GM13977 (cell line): ENCODE data around the gene PPP4C.
"Not testable (repeated sequence)": the region's sequence is repeated elsewhere in the genome, so short reads cannot be mapped to it uniquely, and the experiment has no call there.

Experiments
- DNase-seq: peaks from one replicate; pipeline ENCODE4 v3.0.0; 2012; ENCODE audit warnings: low spot score
- CTCF ChIP-seq: IDR thresholded peaks from 2 replicates; pipeline ENCODE4 v1.5.1; 2012; ENCODE audit warnings: mild to moderate bottlenecking, control low read depth; ENCODE audit not compliant: insufficient read depth; ENCODE audit errors: extremely low read depth, missing control alignments
- in situ Hi-C: fragments of 300-500 bp; cut with MboI; formaldehyde crosslinking; loops from one replicate; pipeline ENCODE4 v1.12.0; 2022; ENCODE audit warnings: low sequenced_read_pairs, low pct_unique_long_range_greater_than_20kb, mixed read lengths, inconsistent platforms; ENCODE audit not compliant: unreplicated experiment

The PPP4C gene

GRCh38 chr16:30030841-30031413, 44.9 kb upstream of the PPP4C start, which contains the start of gene TLCD3B:
Gene TLCD3B, minus strand, starts transcription at chr16:30031271. Its CDS starts 744 bp downstream, at chr16:30030527.
- in situ Hi-C loops, result no loop called here
- no peak for DNase-seq
- TF ChIP-seq CTCF, result no peak

- no peak for TF ChIP-seq CTCF
- in situ Hi-C loops, result no loop called here
- DNase-seq, result no peak
Observed at GRCh38 chr16:30031477-30031918, 44.3 kb upstream of the PPP4C start.

GRCh38 chr16:30032083-30032819, 43.5 kb upstream of the PPP4C start:
- in situ Hi-C loops, result no loop called here

GRCh38 chr16:30033270-30033669, 42.5 kb upstream of the PPP4C start:
- no peak for DNase-seq
- TF ChIP-seq CTCF, result no peak
- in situ Hi-C loops, result no loop called here

More at GRCh38 chr16:30032083-30032819, 43.5 kb upstream of the PPP4C start:
- TF ChIP-seq CTCF, result peak; percentile 86
- peak; percentile 83 for DNase-seq

GRCh38 chr16:30040221-30040620, 35.6 kb upstream of the PPP4C start:
- no peak for TF ChIP-seq CTCF
- in situ Hi-C loops, result no loop called here
- no peak for DNase-seq

GRCh38 chr16:30040690-30041089, 35.1 kb upstream of the PPP4C start:
- in situ Hi-C loops, DNase-seq: not testable (repeated sequence)

- no peak for DNase-seq
- in situ Hi-C loops, result no loop called here
- peak; percentile 2 for TF ChIP-seq CTCF
Observed at GRCh38 chr16:30041841-30042240, 34.0 kb upstream of the PPP4C start.
